Measurements from ENCODE around the gene COL28A1. TPM values are rescaled to one million over a fixed set of nuclear protein-coding genes. Genes with fewer than 3 reads are reported as not detected.

COL28A1 gene
- polyA plus RNA-seq, 1 experiment = 0.04 TPM

DNA sequence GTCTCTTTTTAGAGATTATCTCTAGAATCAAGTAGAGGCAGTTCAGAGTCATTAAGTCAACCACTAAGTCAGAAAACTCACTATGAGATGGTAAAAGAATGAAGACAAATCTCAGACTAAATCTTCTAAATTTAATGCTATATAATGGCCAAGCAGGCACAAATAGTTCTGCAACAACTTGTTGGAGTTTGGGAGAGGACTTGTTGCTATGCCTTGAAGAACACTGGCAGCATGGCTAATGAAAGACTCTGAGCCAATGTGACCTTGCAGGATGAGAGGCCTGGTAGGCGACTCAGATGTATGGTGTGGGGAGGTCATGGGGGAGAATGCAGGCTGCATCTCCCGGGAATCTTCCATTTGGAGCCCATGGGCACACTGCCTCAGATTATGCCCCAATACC, 224.7 kb downstream of the COL28A1 start:
- Histone ChIP-seq H3K27ac (ENCODE audit: low read depth, low read length) (no peak overlapping the region), H3K9me3 (ENCODE audit: control insufficient read depth, insufficient read depth, low read length) (no peaks in the 10 kb centered on the region), H3K27me3 (ENCODE audit: control insufficient read depth, insufficient read depth, low read length) (no peaks in the 10 kb centered on the region), H3K4me3 (ENCODE audit: low read depth, low read length) (no peak overlapping the region)
- no peak for DNase-seq (ENCODE audit: low read depth, low spot score)
- CTCF ChIA-PET = no interaction called here
- POLR2A ChIA-PET = no interaction called here
- TF ChIP-seq, protein P1, sequence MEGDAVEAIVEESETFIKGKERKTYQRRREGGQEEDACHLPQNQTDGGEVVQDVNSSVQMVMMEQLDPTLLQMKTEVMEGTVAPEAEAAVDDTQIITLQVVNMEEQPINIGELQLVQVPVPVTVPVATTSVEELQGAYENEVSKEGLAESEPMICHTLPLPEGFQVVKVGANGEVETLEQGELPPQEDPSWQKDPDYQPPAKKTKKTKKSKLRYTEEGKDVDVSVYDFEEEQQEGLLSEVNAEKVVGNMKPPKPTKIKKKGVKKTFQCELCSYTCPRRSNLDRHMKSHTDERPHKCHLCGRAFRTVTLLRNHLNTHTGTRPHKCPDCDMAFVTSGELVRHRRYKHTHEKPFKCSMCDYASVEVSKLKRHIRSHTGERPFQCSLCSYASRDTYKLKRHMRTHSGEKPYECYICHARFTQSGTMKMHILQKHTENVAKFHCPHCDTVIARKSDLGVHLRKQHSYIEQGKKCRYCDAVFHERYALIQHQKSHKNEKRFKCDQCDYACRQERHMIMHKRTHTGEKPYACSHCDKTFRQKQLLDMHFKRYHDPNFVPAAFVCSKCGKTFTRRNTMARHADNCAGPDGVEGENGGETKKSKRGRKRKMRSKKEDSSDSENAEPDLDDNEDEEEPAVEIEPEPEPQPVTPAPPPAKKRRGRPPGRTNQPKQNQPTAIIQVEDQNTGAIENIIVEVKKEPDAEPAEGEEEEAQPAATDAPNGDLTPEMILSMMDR (IDR thresholded peaks at IDR 0.05; ENCODE audit: low read depth, low read length) = no peak

DNA sequence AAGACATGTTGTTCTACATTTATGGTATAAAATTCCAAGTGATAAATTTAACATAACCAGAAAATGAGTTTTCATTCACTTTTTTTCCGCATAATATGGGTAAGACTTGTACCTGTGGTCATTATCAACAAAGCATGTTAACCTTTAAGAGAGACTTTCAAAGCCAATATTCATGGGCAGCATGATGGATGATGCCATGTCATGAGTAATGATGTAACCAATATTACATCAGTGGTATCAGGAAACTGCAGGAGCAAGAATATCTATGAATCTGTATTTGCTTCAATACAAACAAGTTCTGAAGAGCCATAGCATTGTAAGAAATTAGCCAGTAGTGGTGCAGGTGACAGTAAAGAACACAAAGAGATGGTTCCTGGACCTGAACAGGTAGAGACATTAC, 226.5 kb downstream of the COL28A1 start:
- ChIA-PET CTCF (no interaction called here), POLR2A (no interaction called here)
- H3K27me3 ChIP-seq (ENCODE audit: control insufficient read depth, insufficient read depth, low read length) = no peaks in the 10 kb centered on the region
- TF ChIP-seq, protein P1 (IDR thresholded peaks at IDR 0.05; ENCODE audit: low read depth, low read length) = no peak
- no peak overlapping the region for H3K4me3 ChIP-seq (ENCODE audit: low read depth, low read length)
- H3K27ac ChIP-seq (ENCODE audit: low read depth, low read length) = no peak overlapping the region
- DNase-seq (ENCODE audit: low read depth, low spot score) = no peak
- H3K9me3 ChIP-seq (ENCODE audit: control insufficient read depth, insufficient read depth, low read length) = no peaks in the 10 kb centered on the region

Other genes starting within 250 kb of the COL28A1 start
- gene MIOS, start 31.0 kb upstream of the COL28A1 start, polyA plus RNA-seq (2011; rRNA removed) = 19.0 and 26.6 TPM in 2 replicates
- gene UMAD1, start 104.9 kb upstream of the COL28A1 start, polyA plus RNA-seq (2011; rRNA removed) = 16.5 and 22.8 TPM in 2 replicates
- 18.6 and 22.9 TPM in 2 replicates for gene RPA3, start 182.7 kb upstream of the COL28A1 start, polyA plus RNA-seq (2011; rRNA removed)